HFF-Myc (cell line): Measurements from ENCODE around the gene TIMM23.

Source experiments
- DNase-seq: peaks from one replicate; pipeline ENCODE4 v3.0.0-alpha.2; 2011; ENCODE audit warnings: low read depth; ENCODE audit errors: extremely low read depth
- H3K4me3 ChIP-seq: replicated peaks from 2 replicates; pipeline ENCODE4 v1.5.1; 2011; ENCODE audit warnings: low read depth, mild to moderate bottlenecking, control low read depth, low read length
- CTCF ChIP-seq: IDR thresholded peaks from 2 replicates; pipeline ENCODE4 v1.5.1; 2012; ENCODE audit warnings: mild to moderate bottlenecking, low read depth, low read length, control low read depth; ENCODE audit errors: missing control alignments

The TIMM23 gene

GRCh38 chr10:46002916-46003693 is 30.8 kb downstream of the TIMM23 start:
- no peak for DNase-seq

GRCh38 chr10:46004963-46005362 is 32.7 kb downstream of the TIMM23 start:
- DNase-seq, result no peak
- TF ChIP-seq CTCF, result no peak
- no peak overlapping the region for H3K4me3 ChIP-seq

More at GRCh38 chr10:46002916-46003693, 30.8 kb downstream of the TIMM23 start:
- no peak overlapping the region for H3K4me3 ChIP-seq
- no peak for TF ChIP-seq CTCF

- H3K4me3 ChIP-seq, result no peak overlapping the region
- DNase-seq, result no peak
- TF ChIP-seq CTCF, result no peak
These were observed 33.1 kb downstream of the TIMM23 start for GRCh38 chr10:46005383-46005782.

- no peak for DNase-seq
- no peak for TF ChIP-seq CTCF
- no peak overlapping the region for H3K4me3 ChIP-seq
These were observed 33.9 kb downstream of the TIMM23 start for GRCh38 chr10:46006219-46006618.

- no peak for DNase-seq
- H3K4me3 ChIP-seq, result no peak overlapping the region
These were observed 40.5 kb downstream of the TIMM23 start for GRCh38 chr10:46012746-46013145.

GRCh38 chr10:46014206-46014605 is 41.9 kb downstream of the TIMM23 start:
- TF ChIP-seq CTCF, result no peak
- no peak overlapping the region for H3K4me3 ChIP-seq
- DNase-seq, result no peak

More at GRCh38 chr10:46012746-46013145, 40.5 kb downstream of the TIMM23 start:
- TF ChIP-seq CTCF, result no peak
